ENCODE data around the gene IQSEC2.

The IQSEC2 gene

DNA sequence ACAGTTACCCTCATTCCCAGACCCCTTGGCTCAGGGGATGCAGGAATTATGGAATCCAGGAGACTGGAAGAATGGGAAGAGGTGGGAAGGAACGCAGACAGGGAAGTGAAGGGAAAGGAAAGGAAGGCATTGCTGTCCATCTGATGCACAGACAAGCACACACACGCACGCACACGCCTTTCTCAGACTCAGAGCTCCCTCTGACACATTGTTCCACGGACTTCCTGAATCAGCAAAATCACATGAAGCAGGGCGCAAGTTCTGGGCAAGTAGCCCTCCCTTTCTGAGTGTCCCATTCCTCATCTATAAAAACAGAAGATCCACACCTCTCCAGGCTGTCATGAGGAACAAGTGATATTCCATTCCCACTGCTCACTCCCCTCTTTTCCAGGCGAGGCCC lies 13.2 kb downstream of the IQSEC2 start:
- DNase-seq (ENCODE audit: low read depth in 2 of 2): no peak

DNA sequence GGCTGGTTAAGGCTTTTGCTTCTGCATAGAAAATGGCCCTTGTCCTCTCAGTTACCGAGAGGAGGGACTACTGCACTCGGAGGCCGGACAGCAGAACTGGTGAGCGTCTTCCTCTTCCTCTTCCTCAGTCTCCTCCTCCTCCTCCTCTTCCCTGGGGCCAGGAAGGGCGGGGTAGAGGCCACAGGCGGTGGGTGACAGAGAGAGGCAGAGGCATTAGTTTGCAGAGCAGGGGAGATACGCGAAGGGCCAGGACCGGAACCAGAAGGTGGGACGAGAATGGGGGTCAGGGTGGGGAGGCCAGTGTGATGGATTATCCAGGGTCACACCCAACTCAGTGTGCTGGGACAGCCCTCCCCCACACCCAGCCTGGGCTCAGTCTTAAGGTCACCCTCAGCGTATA lies 14.5 kb downstream of the IQSEC2 start:
- no peak for DNase-seq (ENCODE audit: low read depth in 2 of 2)

DNA sequence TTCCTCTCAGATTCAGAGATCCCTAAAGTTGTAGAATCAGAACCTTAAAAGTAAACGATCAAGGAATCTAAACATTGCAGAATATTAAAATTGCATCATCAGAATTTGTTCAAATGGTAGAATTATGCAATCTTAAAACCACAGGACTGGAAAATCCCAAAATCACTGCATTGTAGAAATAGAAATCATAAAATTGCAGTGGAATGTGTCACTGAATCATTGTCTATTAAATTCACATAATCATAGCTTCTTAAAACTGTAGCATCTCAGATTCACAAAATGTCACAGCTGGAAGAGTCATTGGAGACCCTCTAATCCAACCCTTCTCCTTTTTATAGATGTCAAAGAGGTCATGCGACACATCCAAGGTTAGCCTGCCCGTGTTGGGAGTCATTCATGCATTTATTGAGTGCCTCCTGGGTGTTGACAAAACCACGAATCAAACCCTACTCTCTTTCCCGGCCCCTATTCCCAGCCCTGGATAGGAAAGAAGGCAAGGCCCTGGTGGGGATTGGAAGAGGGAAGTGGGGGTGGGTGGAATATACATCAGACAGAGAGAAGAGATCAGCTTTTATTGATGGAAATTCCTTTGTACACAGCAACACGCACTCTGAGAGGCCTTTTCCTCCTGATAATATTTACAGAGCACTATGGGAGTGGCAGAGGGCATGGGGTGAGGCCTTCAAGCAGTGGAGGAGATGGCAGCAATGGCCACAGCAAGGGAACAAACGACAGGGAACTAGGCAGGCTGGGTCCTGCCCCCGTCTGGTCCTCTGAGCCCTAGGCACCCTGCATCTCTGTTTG lies 15.4 kb downstream of the IQSEC2 start:
- DNase-seq (ENCODE audit: low read depth in 2 of 2): no peak

DNA sequence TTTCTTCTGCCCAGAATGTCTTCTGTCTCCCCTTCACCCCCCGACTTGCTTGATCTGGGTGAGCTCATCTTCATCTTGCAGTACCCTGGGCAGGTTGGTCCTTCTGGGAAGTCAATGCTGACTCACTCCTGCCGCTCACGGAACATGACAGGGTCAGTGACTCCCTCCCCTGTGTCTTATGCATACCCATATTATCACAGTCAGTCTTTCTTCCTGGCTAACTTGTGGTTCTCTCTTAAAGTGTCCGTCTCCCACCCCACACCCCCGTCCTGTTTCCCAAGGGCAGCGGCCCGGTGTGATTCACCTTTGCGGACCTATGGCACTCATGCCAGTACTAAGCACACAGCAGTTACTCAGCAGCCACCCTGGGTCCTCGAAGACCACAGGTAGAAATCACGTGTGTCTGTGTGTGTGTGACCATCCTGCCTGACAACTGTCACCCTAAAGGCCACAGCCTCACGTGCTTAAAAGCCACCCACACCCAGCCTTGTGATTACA lies 17.7 kb downstream of the IQSEC2 start:
- no peak for DNase-seq (ENCODE audit: low read depth in 2 of 2)

DNA sequence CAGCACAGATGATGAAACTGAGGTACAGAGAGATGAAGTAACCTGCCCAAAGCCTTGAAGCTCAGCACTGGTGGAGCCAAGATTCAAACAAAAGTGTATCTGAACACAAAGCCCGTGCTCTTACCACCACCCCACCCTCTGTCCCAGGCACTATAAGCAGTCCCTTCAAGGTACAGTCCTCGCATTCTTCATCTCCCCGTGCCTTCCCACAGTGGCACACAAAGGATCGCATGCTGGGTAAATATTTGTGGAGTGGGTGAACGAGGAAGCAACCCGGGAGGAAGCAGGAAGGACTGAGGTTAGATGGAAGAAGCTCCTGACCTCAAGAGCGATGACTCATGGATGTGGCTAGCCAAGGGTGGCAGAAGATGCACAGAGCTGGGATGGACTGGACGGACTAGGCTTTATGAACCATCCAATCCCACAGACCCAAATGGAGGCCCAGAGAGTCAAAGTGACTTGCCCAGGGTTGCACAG lies 18.4 kb downstream of the IQSEC2 start:
- DNase-seq (ENCODE audit: low read depth in 2 of 2): no peak

DNA sequence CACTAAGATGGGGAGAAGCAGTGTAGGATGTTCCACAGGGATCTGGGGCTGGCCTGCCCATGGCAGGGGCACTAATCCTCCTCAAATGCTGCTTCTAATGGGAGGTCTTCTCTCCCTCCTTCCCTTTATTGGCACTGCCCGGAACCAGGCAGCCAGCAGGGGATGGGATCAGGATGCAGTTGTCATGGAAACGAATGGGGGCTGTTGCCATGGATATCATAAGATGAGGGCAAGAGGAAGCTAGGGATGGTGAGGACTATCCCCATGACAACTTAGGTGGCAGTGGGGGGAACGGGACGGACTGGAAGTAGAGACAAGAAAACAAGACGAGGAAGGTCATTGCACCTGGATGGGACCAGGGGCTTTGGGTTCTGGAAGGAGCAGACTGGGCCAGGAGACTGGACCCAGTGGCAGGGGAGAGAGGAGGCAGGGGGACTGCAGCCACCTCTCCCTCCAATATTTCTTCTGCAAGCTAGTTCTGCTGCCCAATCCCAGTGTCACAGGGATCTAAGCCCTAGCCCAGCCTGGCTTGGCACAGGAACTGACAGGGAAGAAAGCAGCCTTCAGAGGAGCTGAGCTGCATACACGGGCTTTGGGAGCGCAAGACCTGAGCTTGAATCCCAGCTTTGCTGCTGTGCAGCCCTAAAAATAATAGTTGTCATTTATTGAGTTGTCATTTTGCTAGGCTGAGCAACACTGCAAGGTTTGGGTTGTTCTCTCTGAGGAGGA lies 19.0 kb downstream of the IQSEC2 start:
- no peak for DNase-seq (ENCODE audit: low read depth in 2 of 2)

DNA sequence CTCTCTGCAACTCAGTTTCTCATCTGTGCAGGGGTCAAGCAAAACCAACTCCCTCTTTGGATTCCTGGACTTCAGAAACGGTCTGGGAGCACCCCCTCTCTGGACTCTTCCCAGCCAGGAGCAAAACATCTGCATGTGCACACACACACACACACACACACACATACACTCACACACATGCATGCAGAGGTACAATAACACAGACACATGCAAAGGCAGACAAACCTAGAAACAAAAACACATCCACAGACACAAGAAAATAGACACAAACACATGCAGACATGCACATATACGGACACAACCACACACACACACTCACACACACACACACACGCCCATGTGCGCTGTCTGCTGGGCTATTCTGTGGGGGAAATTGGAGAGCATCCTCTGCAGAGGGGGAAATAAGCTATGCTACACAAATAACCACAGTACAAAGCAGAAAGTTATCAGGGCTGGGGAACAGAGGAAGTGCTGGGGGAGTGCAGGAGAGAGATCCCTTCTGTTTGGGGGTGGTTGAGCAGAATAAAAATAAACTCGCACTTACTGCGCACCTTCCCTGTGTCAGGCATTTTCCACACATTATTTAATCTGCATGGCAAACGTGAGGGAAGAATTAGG lies 19.9 kb downstream of the IQSEC2 start:
- DNase-seq (ENCODE audit: low read depth in 2 of 2): no peak

DNA sequence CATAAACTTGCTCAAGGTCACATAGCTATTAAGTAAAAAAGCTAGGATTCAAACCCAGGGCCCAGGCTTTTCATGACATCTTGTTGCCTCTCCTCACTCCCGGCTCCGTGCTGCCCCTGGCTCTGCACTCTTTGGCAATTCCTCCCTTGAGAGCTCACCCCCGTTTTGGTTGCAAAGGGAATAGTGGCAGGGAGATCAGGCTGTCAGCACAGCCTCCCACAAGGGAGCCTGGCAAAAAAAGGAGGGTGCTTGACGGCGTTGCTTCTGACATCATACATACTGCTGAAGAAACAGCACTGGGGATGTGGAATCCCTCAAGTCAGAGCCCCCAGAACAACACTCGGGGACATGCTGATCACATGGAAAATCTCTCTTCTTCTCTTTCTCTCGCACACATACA lies 20.5 kb downstream of the IQSEC2 start:
- no peak for DNase-seq (ENCODE audit: low read depth in 2 of 2)

DNA sequence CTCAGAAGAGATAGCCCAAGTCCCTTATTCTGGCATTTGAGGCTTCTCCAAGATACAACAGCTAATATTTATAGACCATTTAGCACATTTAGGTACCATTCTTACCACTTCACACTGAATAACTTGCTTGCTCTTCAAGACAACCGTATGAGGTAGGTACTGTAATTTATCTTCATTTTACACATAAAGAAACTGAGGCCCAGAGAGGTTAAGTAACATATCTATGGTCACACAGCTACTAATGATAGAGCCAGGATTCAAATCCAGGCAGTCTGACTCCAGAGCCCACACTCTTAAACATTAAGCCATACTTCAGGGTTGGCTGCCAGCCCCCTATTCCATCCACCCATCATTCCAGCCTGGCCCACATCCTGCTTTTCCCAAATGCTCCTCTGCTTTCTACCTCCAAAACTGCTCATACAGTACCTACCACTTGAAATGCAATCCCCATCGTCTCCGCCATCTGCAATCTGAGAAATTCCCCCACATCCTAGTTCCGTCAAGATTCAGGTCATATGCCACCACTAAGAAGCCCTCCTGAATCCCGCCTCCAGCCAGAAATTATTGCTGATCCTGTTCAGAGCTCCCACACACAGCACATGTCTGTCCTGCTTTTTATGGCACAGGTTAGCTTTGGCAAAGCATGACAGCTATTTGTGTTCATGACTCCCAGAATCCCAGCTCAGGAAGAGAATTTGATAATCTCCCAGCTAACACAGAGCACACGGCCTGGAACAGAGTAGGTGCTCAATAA lies 23.5 kb downstream of the IQSEC2 start:
- no peak for DNase-seq (ENCODE audit: low read depth in 2 of 2)

DNA sequence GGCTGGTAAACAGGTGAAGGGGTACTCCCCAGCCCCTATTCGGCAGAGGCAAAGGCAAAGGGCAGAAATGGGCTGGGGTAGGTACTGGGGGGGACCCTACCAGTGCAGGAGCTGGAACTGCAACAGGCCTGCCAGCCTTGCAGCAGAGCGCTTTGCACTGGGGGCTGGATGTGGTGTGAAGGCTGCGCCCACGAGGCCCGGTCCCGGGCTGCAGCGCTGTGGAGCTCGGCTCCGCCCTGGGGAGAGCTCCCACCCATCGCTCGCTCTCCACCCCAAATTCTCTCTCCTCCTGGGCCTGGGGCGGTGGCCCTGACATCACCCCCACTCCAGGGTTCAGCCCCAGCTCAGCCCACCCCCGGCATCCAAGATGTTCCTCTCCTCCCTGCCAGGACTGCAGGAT lies 24.2 kb downstream of the IQSEC2 start:
- DNase-seq (ENCODE audit: low read depth in 2 of 2): no peak

DNA sequence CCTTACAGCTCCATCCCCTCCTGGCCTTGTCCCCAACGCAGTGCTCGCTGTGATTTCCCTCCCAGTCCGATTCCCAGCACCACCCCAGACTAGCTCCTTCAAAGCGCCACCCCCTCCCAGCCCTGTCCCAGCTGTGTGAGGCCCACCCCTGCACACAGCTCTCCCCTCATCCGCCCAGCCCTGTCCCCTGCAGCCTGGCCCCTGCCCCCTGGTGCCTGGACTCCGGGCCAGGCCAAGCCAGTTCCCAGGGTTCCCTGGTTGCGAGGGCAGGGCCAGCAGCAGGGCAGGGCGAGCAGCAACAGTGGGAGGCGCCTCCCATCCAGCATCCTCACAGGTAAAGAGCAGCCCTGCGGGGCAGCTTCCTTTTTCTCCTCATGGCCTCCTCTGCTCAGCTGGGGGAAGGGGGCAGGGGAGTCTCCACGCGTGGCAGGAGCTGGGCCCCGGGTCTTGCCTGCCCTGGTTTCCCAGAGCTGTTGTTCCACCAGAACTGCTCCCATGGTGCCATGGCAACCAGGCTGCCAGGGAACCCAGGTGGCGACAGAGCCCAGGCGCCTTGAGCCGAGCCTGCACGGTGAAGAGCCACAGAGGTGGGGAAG lies 24.8 kb downstream of the IQSEC2 start:
- DNase-seq (ENCODE audit: low read depth in 2 of 2): no peak

DNA sequence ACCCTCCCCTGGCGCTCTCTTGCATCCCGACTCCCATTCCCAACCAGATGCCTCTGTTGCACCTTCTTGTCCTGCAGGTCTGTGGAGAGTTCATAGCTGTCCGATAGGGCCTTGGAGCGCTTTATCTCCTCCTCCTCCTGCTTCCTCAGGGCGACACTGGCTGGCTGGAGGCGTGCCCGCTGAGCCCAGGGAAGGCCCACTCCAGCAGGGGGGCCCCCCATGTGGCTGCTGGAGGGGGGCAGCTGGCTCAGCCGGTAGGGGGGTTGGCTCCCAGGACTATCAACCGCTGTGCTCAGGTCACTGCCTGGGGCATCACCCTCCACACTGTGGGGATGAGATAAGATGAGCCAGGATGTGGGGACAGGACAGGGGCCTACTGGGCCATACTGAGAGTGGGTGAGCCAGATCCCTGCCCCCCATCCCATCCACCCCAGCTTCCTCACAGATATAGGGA lies 25.6 kb downstream of the IQSEC2 start:
- DNase-seq (ENCODE audit: low read depth in 2 of 2): no peak

DNA sequence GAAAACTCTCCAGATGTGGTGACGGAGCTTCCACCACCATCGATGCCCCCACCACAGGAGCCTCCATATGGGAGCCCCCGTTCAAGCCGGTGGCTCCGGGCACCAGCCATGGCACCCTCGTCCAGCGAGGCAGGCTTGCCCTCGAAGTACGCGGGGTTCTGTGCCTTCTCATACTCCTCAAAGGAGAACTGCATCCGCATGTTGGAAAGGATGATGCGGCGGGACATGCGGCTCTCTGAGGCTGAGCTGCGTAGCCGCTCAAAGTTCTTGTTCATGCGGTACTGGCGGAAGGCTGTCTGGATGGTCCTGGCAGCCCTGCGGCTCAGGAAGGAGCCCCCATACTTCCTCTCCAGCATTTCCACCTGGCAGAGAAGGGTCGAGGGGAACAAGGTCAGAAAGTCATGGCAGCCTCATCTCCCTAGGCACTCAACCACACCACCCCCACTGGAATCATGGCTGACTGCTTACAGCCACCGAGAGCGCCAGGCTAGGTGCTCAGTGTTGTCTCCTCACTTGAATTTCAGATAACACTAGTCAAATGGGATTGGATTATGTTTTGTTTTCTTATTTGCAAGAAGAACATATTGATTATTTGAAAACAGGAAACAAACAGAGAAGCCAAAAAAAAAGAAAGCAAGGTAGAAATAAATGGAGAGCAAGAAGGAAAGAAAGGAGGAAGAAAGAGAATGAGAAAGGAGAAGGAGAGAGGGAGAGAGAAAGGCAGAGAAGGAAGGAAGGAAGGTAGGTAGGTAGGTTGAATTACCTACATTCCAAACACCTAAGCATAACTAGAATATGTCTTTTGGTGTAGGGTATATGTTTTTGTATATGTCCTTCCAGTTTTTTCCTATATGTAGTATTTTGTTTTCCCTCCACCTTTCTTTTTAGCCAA lies 26.6 kb downstream of the IQSEC2 start:
- no peak for DNase-seq (ENCODE audit: low read depth in 2 of 2)

DNA sequence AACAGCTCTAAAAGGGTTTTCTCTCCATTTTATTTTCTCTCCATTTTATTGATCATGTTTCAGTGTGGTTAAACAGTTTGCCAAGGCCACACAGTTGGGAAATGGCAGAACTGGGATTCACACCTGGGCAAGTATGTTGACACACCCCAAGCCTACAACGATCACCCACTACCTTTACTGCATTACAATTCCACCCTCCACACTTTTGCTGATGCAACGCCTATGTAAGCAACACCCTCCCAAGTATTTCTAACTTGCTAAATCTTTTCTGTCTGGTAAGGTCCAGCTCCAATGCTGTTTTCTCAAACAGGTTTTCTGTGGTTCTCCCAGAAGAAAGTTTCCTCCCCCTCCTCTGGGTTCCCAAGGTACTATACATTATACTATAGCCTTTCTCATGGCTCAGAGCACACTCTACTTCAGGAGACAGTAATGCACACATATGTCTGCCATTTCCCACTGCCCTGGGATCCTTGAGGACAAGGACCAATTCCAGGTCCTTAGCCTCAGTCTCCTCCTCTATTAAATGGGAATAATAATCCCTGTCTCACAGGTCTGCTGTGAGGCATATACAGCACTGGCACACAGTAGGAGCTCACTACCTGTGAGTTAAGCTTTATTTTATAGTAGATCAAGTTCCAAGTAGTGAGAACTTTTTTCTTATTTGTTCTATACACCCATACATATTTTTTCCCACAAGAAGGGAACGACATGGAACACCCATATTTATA lies 27.9 kb downstream of the IQSEC2 start:
- no peak for DNase-seq (ENCODE audit: low read depth in 2 of 2)

DNA sequence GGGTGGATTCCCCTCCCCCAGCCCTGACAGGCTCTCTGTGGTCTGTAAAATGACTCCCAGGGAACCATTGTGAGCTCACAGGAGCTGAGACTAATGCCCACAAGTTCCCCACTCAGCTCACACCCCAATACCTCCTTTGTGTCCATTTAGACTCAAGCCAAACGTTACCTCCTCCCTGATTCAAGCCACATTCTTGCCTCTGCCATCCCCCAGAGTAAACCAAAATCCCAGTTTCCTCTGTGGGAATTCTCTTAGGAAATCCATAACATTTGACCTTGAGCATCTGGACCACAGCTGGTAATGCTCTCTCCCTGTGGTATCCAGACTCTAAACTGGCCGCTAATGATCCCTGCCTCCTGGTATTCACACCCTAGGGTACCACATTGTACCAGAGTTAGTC lies 30.1 kb downstream of the IQSEC2 start:
- DNase-seq (ENCODE audit: low read depth in 2 of 2): no peak

DNA sequence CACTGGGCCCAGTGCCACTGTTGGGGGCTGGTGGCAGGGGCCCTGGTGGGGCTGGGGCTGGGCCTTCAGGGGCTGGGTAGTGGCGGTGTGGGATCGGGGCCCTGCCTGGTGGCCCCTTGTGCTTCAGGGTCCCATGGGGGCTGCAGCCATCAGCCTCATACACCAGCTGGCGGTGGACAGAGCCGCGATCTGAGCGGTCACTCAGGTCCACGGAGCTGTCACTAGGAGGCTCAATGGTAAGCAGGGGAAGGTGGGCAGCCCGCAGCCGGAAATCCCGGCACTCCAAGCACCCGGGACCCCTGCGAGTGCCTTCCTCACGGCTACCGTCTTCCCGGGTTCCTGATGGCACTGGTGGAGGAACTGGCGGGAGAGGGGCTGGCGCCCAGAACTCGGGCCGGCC lies 30.8 kb downstream of the IQSEC2 start:
- DNase-seq (ENCODE audit: low read depth in 2 of 2): no peak

DNA sequence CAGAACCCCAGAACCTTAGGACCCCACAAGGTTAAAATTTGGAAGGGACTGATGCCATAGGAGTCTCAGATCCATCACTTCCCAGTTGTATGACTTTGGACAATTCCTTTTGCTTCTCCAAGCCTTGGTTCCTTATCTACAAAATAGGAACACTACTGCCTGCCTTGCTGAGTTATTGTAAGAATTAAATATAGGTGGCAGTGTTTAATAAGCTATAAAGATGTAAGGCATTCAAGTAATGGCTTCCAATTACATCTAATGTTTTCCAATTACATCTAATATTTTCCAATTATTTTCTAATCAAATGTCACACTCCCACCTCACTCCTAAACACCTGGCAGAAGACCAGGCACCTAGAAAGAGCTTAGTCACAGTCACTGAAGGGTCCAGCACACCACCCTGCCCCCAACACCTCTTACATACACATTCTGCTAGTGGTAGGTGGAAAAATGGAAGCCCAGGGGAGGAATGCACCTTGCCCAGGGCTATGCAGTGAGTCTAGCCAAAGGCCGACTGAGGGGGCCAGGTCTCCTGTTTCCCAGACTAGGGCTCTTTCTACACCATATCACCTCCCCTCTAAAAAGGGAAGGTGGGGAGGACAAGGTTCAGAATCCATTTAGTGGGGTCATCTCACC lies 31.9 kb downstream of the IQSEC2 start:
- DNase-seq (ENCODE audit: low read depth in 2 of 2): no peak

DNA sequence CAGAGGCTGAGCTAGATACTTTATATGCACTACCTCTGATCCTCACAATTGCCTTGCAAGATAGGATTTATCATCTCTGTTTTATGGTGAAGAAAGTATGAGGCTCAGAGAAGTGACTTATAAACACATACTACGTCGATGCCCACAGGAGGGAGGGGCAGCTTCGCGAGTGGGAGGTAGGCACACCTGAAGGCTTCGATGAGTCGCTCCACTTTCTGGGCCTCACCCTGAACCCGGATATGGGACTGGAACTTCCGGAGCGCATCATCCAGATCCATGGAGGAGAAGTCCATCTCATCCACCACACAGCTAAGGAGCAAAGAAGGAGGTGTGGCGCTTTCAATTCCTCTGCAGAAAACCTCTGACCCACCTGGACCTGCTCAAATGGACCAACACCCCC lies 33.5 kb downstream of the IQSEC2 start:
- DNase-seq (ENCODE audit: low read depth in 2 of 2): no peak

DNA sequence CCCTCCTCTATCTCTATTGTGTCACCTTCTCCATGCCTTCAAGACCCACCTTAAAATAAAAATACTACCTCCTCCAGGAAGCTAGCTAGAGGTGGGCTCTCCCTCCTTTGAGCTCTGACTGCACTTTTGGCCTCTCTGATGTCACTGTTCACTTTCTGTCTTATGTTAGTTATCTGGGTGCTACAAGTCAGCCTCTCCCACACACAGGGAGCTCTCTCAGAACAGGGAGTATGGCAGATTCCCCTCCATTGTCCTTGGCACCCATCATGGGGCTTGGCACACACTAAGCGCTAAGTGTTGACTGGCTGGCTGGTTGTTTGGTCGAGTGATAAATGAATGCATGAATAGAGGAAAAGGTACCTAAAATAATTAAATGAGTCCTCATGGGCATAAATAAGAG lies 35.2 kb downstream of the IQSEC2 start:
- no peak for DNase-seq (ENCODE audit: low read depth in 2 of 2)
